Spleen (tissue), 11 donors: ENCODE results near the gene TMTC4. TPM values are rescaled to one million over a fixed set of nuclear protein-coding genes. Genes with fewer than 3 reads are reported as not detected.

Experiments used
- DNase-seq: peaks from one replicate; pipeline ENCODE4 v3.0.0-alpha.2; 2020
- H3K27ac ChIP-seq, 8 donors: fragments of 200-600 bp; sonication (generic) in 7 of 8; 1 replicate in 4 of 8; 2 replicates in 4 of 8; pipeline versions ENCODE4 v1.5.0 to v1.8.0; 2016 to 2021; ENCODE audit warnings: inconsistent platforms in 4 of 8, mild to moderate bottlenecking in 4 of 8, moderate library complexity in 1 of 8
- H3K27me3 ChIP-seq, 7 donors: fragments of 200-600 bp; sonication (generic) in 6 of 7; replicated peaks in 1 of 7; 1 replicate in 4 of 7; 2 replicates in 3 of 7; pipeline versions ENCODE4 v1.5.0 to v1.8.0; 2016 to 2021; ENCODE audit warnings: inconsistent platforms in 3 of 7, mild to moderate bottlenecking in 1 of 7
- H3K36me3 ChIP-seq, 6 donors: fragments of 200-600 bp; sonication (generic) in 5 of 6; 1 replicate in 4 of 6; 2 replicates in 2 of 6; pipeline versions ENCODE4 v1.5.0 to v1.8.0; 2016 to 2021; ENCODE audit warnings: inconsistent platforms in 2 of 6
- H3K4me1 ChIP-seq, 6 donors: fragments of 200-600 bp; sonication (generic) in 5 of 6; 1 replicate in 3 of 6; 2 replicates in 3 of 6; pipeline versions ENCODE4 v1.5.0 to v1.8.0; 2016 to 2021; ENCODE audit warnings: inconsistent platforms in 3 of 6
- H3K4me3 ChIP-seq, 8 donors: fragments of 200-600 bp; sonication (generic) in 7 of 8; 1 replicate in 4 of 8; 2 replicates in 4 of 8; pipeline versions ENCODE4 v1.5.0 to v1.8.0; 2016 to 2021; ENCODE audit warnings: inconsistent platforms in 4 of 8, mild to moderate bottlenecking in 4 of 8, moderate library complexity in 2 of 8
- H3K9me3 ChIP-seq, 8 donors: fragments of 200-600 bp; sonication (generic) in 7 of 8; 1 replicate in 4 of 8; 2 replicates in 4 of 8; pipeline versions ENCODE4 v1.5.0 to v1.8.0; 2016 to 2021; ENCODE audit warnings: inconsistent platforms in 4 of 8
- POLR2A ChIP-seq, 3 donors: fragments of 450-650 bp; IDR thresholded peaks; one replicate each; pipeline ENCODE4 v1.5.1; 2017; ENCODE audit warnings: antibody characterized with exemption in 3 of 3, mild to moderate bottlenecking in 1 of 3
- POLR2AphosphoS5 ChIP-seq, 3 donors: sonication (generic); formaldehyde crosslinking; IDR thresholded peaks; one replicate each; pipeline ENCODE4 v1.5.1; 2017; ENCODE audit warnings: antibody characterized with exemption in 3 of 3
- WGBS, 5 donors: extraction: QIAGEN DNeasy Blood & Tissue Kit in 3 of 5; methylation state at CpG; one replicate each; pipeline versions ENCODE4 v1.1.5 to v1.1.7; 2013 to 2018; 5-methylcytosine and 5-hydroxymethylcytosine counted together
- intact Hi-C: fragments of 100-400 bp; cut with DNase I; formaldehyde crosslinking; loops from one replicate; pipeline ENCODE4 v1.15.0; 2023; ENCODE audit warnings: low total_unique reads
- polyA plus RNA-seq, 3 donors: library from polyadenylated mRNA; stranded (reverse); fragments of 200-250 nt; gene quantifications; one replicate each; pipeline ENCODE4 v1.2.1, GENCODE V29; 2013
- total RNA-seq, 7 donors: library from RNA; depleted of rRNA in 3 of 7; stranded (reverse); fragments of >200 nt in 3 of 7; fragmentation: NEBNext Ultra II Directional in 4 of 7; extraction: Animal tissue kit (Norgen Biotek cat#: 25700) in 4 of 7; gene quantifications; one replicate each; pipeline versions ENCODE4 v1.1.0 to v1.2.1, GENCODE V29; 2016 to 2021
- TF ChIP-seq, protein P1 (sequence below), 11 experiments: fragments of 200-600 bp in 7 of 11; fragments of 450-650 bp in 4 of 11; sonication (generic) in 4 of 11; IDR thresholded peaks in 8 of 11; conservative IDR thresholded peaks in 3 of 11; 1 replicate in 7 of 11; 2 replicates in 4 of 11; pipeline versions ENCODE4 v1.4.0 to v1.8.0; 2016 to 2021; ENCODE audit warnings: antibody characterized with exemption in 11 of 11, inconsistent platforms in 4 of 11, mild to moderate bottlenecking in 1 of 11
- donor health status: healthy with polysubstance abuse.
- donor health status: DM: no; HTN: no; CAD: no; lungs with moderate emphysema.
- donor health status: DM: no; HTN: no; CAD: no.
- donor health status: Bipolar disorder and iron deficiency.
- donor health status: healthy.
- donor health status: DM: no; HTN: no; CAD: no.
- donor health status: DM: yes; HTN: yes; CAD: no.

The TMTC4 gene
- total and polyA plus RNA-seq, 10 donors = 3.7 to 17.7 (median 12.1) TPM

DNA sequence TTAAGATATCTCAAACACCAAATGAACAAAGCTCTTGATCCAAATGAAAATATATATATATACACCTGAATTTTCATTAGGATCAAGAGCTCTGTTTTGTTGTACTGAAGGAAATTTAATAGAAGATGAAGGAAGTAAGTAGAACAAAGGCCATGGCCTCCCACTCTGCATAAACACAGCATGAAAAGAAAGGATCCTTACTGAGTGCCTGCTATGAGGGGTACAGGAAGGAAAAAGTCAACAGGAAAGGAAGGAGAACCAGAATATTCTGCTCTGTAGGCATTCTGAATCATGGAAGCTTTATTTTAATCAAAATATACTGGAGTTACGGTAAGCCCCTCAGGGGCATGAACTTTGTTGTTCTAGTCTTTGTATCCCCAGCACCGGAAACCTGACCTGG is 22.1 kb downstream of the TMTC4 start:
- DNase-seq = no peak
- H3K4me1 ChIP-seq = no peaks in the 10 kb centered on the region

DNA sequence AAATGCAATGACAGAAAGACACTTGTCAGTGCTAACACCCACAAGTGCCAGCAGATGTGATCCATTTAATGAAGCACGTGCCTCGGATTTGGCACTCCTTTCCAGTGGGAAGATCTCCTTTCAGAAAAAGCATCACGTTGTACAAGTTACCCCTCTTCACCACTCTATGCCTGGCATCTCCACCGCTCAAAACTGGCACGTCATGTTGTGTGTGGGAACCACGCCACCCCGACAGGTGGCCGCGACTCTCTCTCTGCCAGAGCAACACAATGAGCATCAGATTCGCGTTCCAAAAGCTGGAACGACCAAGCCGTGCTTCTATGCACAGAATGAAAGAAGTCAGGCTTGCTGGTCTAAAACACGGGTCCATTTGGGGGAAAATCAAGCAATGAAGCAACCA is 24.3 kb downstream of the TMTC4 start:
- H3K9me3 ChIP-seq = no peaks in the 10 kb centered on the region
- no peaks in the 10 kb centered on the region for H3K4me1 ChIP-seq
- H3K36me3 ChIP-seq = peaks cover 0 to 23% (median 3%) of the 10 kb centered on the region in 6 donors
- no peak overlapping the region for H3K4me3 ChIP-seq
- no peak overlapping the region for H3K27ac ChIP-seq
- TF ChIP-seq POLR2A (IDR thresholded peaks at IDR 0.05) (no peak), POLR2AphosphoS5 (IDR thresholded peaks at IDR 0.05) (no peak)
- TF ChIP-seq, protein P1, sequence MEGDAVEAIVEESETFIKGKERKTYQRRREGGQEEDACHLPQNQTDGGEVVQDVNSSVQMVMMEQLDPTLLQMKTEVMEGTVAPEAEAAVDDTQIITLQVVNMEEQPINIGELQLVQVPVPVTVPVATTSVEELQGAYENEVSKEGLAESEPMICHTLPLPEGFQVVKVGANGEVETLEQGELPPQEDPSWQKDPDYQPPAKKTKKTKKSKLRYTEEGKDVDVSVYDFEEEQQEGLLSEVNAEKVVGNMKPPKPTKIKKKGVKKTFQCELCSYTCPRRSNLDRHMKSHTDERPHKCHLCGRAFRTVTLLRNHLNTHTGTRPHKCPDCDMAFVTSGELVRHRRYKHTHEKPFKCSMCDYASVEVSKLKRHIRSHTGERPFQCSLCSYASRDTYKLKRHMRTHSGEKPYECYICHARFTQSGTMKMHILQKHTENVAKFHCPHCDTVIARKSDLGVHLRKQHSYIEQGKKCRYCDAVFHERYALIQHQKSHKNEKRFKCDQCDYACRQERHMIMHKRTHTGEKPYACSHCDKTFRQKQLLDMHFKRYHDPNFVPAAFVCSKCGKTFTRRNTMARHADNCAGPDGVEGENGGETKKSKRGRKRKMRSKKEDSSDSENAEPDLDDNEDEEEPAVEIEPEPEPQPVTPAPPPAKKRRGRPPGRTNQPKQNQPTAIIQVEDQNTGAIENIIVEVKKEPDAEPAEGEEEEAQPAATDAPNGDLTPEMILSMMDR (IDR thresholded peaks at IDR 0.05 in 8 of 11, conservative IDR thresholded peaks at IDR 0.05 in 3 of 11) = no peak
- DNase-seq = no peak
- 82 to 98% (median 84%) methylated on average over 14 of the region's 14 CpGs for WGBS, 5 donors
- no peaks in the 10 kb centered on the region for H3K27me3 ChIP-seq
- intact Hi-C loops = no loop called here

More for the DNA sequence above, 22.1 kb downstream of the TMTC4 start:
- TF ChIP-seq POLR2A (IDR thresholded peaks at IDR 0.05) = no peak
- TF ChIP-seq POLR2AphosphoS5 (IDR thresholded peaks at IDR 0.05) = no peak
- TF ChIP-seq, protein P1 (IDR thresholded peaks at IDR 0.05 in 8 of 11, conservative IDR thresholded peaks at IDR 0.05 in 3 of 11) = no peak
- intact Hi-C loops = no loop called here
- WGBS, 5 donors = 77 to 86% (median 80%) methylated on average over 2 of the region's 2 CpGs
- Histone ChIP-seq H3K27me3 (no peaks in the 10 kb centered on the region), H3K27ac (peak overlapping the region in 2 of 8 donors; percentile 25 to 32), H3K36me3 (peaks cover 0 to 41% (median 10%) of the 10 kb centered on the region in 6 donors), H3K4me3 (no peak overlapping the region), H3K9me3 (no peaks in the 10 kb centered on the region)

DNA sequence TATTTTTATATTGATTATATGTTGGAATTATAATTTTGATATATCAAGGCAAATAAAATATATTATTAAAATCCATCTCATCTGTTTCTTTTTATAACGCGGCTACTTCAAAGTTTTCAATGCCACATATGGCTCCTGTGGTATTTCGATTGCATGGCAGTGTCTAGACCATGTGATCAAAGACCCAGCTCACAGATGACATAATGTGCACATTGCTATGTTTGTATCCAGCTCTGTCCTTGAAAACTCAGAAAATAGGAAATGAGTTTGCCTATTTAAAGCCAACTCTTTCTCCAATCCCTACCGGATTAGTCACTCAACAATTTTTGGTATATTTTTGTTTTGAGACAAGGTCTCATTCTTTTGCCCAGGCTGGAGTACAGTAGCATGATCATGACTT is 26.2 kb downstream of the TMTC4 start:
- intact Hi-C loops = no loop called here
- Histone ChIP-seq H3K27me3 (no peaks in the 10 kb centered on the region), H3K4me3 (no peak overlapping the region), H3K27ac (peak overlapping the region in 4 of 8 donors; percentile 7 to 56 (median 22)), H3K9me3 (no peaks in the 10 kb centered on the region), H3K4me1 (no peaks in the 10 kb centered on the region), H3K36me3 (peaks cover 0 to 20% (median 2%) of the 10 kb centered on the region in 6 donors)
- no peak for TF ChIP-seq POLR2A (IDR thresholded peaks at IDR 0.05)
- TF ChIP-seq, protein P1 (IDR thresholded peaks at IDR 0.05 in 8 of 11, conservative IDR thresholded peaks at IDR 0.05 in 3 of 11) = no peak
- no peak for TF ChIP-seq POLR2AphosphoS5 (IDR thresholded peaks at IDR 0.05)
- no peak for DNase-seq
- 71 to 85% (median 73%) methylated on average over 4 of the region's 4 CpGs for WGBS, 5 donors

DNA sequence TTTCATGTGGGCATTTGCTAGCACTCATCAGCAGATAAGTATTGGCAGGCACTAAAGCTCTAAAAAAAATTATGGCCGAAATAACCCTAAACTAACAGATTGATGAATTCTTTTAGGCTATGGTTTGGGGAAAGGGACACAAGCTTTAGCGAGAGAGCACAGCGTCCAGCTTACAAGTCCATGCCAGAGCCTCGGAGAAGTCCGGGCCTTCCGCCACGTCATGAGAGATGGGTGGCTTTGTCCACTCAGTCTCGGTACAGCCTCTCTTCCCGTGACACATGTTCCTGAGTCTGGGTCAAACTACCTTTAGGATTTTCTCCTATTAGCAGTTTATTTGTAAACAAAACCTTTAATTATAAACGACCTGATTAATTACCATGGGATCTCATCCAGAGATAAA is 27.7 kb downstream of the TMTC4 start:
- WGBS, 5 donors = 93 to 96% (median 96%) methylated on average over 10 of the region's 10 CpGs
- no peak for DNase-seq
- Histone ChIP-seq H3K27ac (no peak overlapping the region), H3K4me3 (no peak overlapping the region), H3K27me3 (no peaks in the 10 kb centered on the region), H3K36me3 (peaks cover 0 to 31% (median 11%) of the 10 kb centered on the region in 6 donors), H3K4me1 (no peaks in the 10 kb centered on the region), H3K9me3 (no peaks in the 10 kb centered on the region)
- TF ChIP-seq, protein P1 (IDR thresholded peaks at IDR 0.05 in 8 of 11, conservative IDR thresholded peaks at IDR 0.05 in 3 of 11) = no peak
- TF ChIP-seq POLR2AphosphoS5 (IDR thresholded peaks at IDR 0.05) = no peak
- no peak for TF ChIP-seq POLR2A (IDR thresholded peaks at IDR 0.05)
- intact Hi-C loops = no loop called here
